IMR-90 (cell line): ENCODE measurements around the gene AK1. TPM values are rescaled to one million over a fixed set of nuclear protein-coding genes. Genes with fewer than 3 reads are reported as not detected.

Experiments used
- ATAC-seq: fragments of 200-7000 bp; cut with Tn5 transposase; 2 replicates; pipeline ENCODE4 v1.9.1; 2020; ENCODE audit warnings: low read depth, mild to moderate bottlenecking, moderate library complexity
- BruUV-seq: library from RNA; stranded (reverse); fragments of 400-500 nt; replicated peaks from 2 replicates; lab custom pipeline; 2021; lab: Mats Ljungman, UMichigan
- CTCF ChIA-PET: fragments of 300-600 bp; formaldehyde crosslinking; extraction: SDS; loops from one replicate; lab custom pipeline; 2021; ENCODE audit warnings: antibody characterized with exemption; lab: Yijun Ruan, JAX
- POLR2A ChIA-PET: fragments of 300-600 bp; sonication (Branson Sonifier 250); formaldehyde crosslinking; loops from one replicate; lab custom pipeline; 2022; ENCODE audit warnings: antibody characterized with exemption; ENCODE audit not compliant: unreplicated experiment; lab: Charles Lee
- DNase-seq: peaks from one replicate; pipeline ENCODE4 v3.0.0; 2013
- H2AFZ ChIP-seq: replicated peaks from 2 replicates; pipeline ENCODE3; 2013; ENCODE audit warnings: low read length, mild to moderate bottlenecking; ENCODE audit not compliant: poor library complexity
- H2AK5ac ChIP-seq: 2 replicates; pipeline ENCODE4 v1.6.1; 2013; ENCODE audit warnings: low read depth, low read length, inconsistent platforms
- H2AK9ac ChIP-seq: replicated peaks from 2 replicates; pipeline ENCODE3; 2013; ENCODE audit warnings: mild to moderate bottlenecking, low read depth, low read length, moderate library complexity; ENCODE audit not compliant: poor library complexity
- H2BK120ac ChIP-seq: 2 replicates; pipeline ENCODE4 v1.6.1; 2013; ENCODE audit warnings: low read depth, low read length, inconsistent platforms
- H2BK15ac ChIP-seq: 3 replicates; pipeline ENCODE4 v1.6.1; 2013; ENCODE audit warnings: low read depth, low read length, inconsistent platforms
- H2BK20ac ChIP-seq: 2 replicates; pipeline ENCODE4 v1.6.1; 2013; ENCODE audit warnings: low read depth, mild to moderate bottlenecking, inconsistent platforms, low read length, moderate library complexity
- H2BK5ac ChIP-seq: 2 replicates; pipeline ENCODE4 v1.6.1; 2013; ENCODE audit warnings: mild to moderate bottlenecking, low read depth, low read length, inconsistent platforms; ENCODE audit not compliant: poor library complexity, severe bottlenecking
- H3K14ac ChIP-seq: replicated peaks from 2 replicates; pipeline ENCODE4 v1.6.1; 2013; ENCODE audit warnings: low read depth, low read length, inconsistent platforms
- H3K18ac ChIP-seq: 2 replicates; pipeline ENCODE4 v1.6.1; 2013; ENCODE audit warnings: low read depth, low read length, control low read depth
- H3K23ac ChIP-seq: 2 replicates; pipeline ENCODE4 v1.6.1; 2013; ENCODE audit warnings: low read depth, low read length, inconsistent platforms
- H3K27ac ChIP-seq: 2 replicates; pipeline ENCODE4 v1.5.1; 2013; ENCODE audit warnings: mild to moderate bottlenecking, control low read depth, low read length; ENCODE audit not compliant: insufficient read depth
- H3K27me3 ChIP-seq: 2 replicates; pipeline ENCODE4 v1.6.1; 2013; ENCODE audit warnings: low read length; ENCODE audit not compliant: control insufficient read depth, insufficient read depth
- H3K36me3 ChIP-seq: 2 replicates; pipeline ENCODE4 v1.6.1; 2013; ENCODE audit warnings: low read length, mixed read lengths; ENCODE audit not compliant: control insufficient read depth, insufficient read depth
- H3K4ac ChIP-seq: 2 replicates; pipeline ENCODE4 v1.6.1; 2013; ENCODE audit warnings: low read depth, low read length, inconsistent platforms
- H3K4me1 ChIP-seq: 2 replicates; pipeline ENCODE4 v1.6.1; 2013; ENCODE audit warnings: low read length, mixed read lengths; ENCODE audit not compliant: control insufficient read depth, insufficient read depth
- H3K4me2 ChIP-seq: 2 replicates; pipeline ENCODE4 v1.6.1; 2013; ENCODE audit warnings: low read depth, mild to moderate bottlenecking, control low read depth, low read length, moderate library complexity
- H3K4me3 ChIP-seq: 2 replicates; pipeline ENCODE4 v1.5.1; 2013; ENCODE audit warnings: low read depth, mild to moderate bottlenecking, control low read depth, low read length, moderate library complexity; ENCODE audit not compliant: insufficient read depth
- H3K56ac ChIP-seq: 2 replicates; pipeline ENCODE4 v1.6.1; 2013; ENCODE audit warnings: low read length, inconsistent platforms; ENCODE audit not compliant: insufficient read depth; ENCODE audit errors: extremely low read depth
- H3K79me1 ChIP-seq, 2 experiments: 2 replicates each; pipeline ENCODE4 v1.6.1; 2013; ENCODE audit warnings: low read length in 2 of 2, inconsistent platforms in 1 of 2, low read depth in 1 of 2
- H3K9ac ChIP-seq: 2 replicates; pipeline ENCODE4 v1.6.1; 2013; ENCODE audit warnings: low read depth, low read length, control low read depth
- H3K9me1 ChIP-seq: 2 replicates; pipeline ENCODE4 v1.6.1; 2013; ENCODE audit warnings: low read length, inconsistent platforms; ENCODE audit not compliant: insufficient read depth
- H3K9me3 ChIP-seq: 2 replicates; pipeline ENCODE4 v1.6.1; 2013; ENCODE audit warnings: low read length; ENCODE audit not compliant: control insufficient read depth, insufficient read depth
- H4K20me1 ChIP-seq: 2 replicates; pipeline ENCODE4 v1.6.1; 2013; ENCODE audit warnings: low read length, inconsistent platforms; ENCODE audit not compliant: insufficient read depth
- H4K5ac ChIP-seq: 2 replicates; pipeline ENCODE4 v1.6.1; 2013; ENCODE audit warnings: mild to moderate bottlenecking, low read depth, low read length, control low read depth
- H4K8ac ChIP-seq, 2 experiments: 2 replicates each; pipeline ENCODE4 v1.6.1; 2013; ENCODE audit warnings: low read depth in 2 of 2, low read length in 2 of 2, control low read depth in 1 of 2, inconsistent platforms in 1 of 2
- H4K91ac ChIP-seq: 2 replicates; pipeline ENCODE4 v1.6.1; 2013; ENCODE audit warnings: low read depth, low read length, inconsistent platforms; ENCODE audit not compliant: insufficient read depth
- MAFK ChIP-seq: IDR thresholded peaks from 2 replicates; pipeline ENCODE4 v1.6.1; 2012; ENCODE audit warnings: low read depth, low read length, improper control_type of control experiment
- WGBS, 2 experiments: methylation state at CpG; one replicate each; pipeline versions ENCODE4 v1.1.5 to v1.1.7; 2013; ENCODE audit warnings: missing lambda C conversion rate in 2 of 2; ENCODE audit not compliant: insufficient read length in 1 of 2; ENCODE audit errors: extremely low coverage in 2 of 2; 5-methylcytosine and 5-hydroxymethylcytosine counted together
- dilution Hi-C: fragments of 300-500 bp; cut with HindIII; formaldehyde crosslinking; loops from one replicate; pipeline ENCODE4 v1.14.3; 2018; ENCODE audit warnings: low sequenced_read_pairs; ENCODE audit not compliant: unreplicated experiment
- in situ Hi-C: fragments of 300-500 bp; cut with MboI; formaldehyde crosslinking; loops from 3 replicates; pipeline ENCODE4 v1.14.3; 2019; ENCODE audit warnings: low sequenced_read_pairs, inconsistent platforms, mixed read lengths
- intact Hi-C: fragments of 100-400 bp; cut with micrococcal nuclease; formaldehyde crosslinking; loops from 2 replicates; pipeline ENCODE4 v1.10.0; 2022
- polyA plus RNA-seq, 3 experiments: library from polyadenylated mRNA; depleted of rRNA; stranded (reverse); fragments of >200 nt; gene quantifications; 2 replicates each; pipeline ENCODE4 v1.2.3, GENCODE V29; 2012; ENCODE audit warnings: low replicate concordance in 1 of 3
- total RNA-seq: library from RNA; depleted of rRNA; stranded (reverse); fragments of >200 nt; gene quantifications from 2 replicates; pipeline ENCODE4 v1.2.3, GENCODE V29; 2012

AK1 gene
- total and polyA plus RNA-seq, 2 of the 4 experiments (the other 2 are of a cell fraction), result 44.8 to 119 TPM

- ATAC-seq, result no peak
- H2AK5ac ChIP-seq, result no peak overlapping the region; the same call in 1 of the 2 replicates
- no peak overlapping the region for H3K23ac ChIP-seq
- H2BK20ac ChIP-seq, result no peak overlapping the region
- H4K91ac ChIP-seq, result no peak overlapping the region
- no peak overlapping the region for H2BK5ac ChIP-seq
- intact Hi-C loops (loop anchor here (10.0 kb wide), 1 partner anchor 299 kb away; the partner anchor contains the start of gene STXBP1), in situ Hi-C loops (no loop called here), dilution Hi-C loops (no loop called here)
- H3K4me2 ChIP-seq, result no peak overlapping the region
- H3K9ac ChIP-seq, result no peak overlapping the region
- CTCF ChIA-PET, result no interaction called here
- no peak overlapping the region for H3K18ac ChIP-seq
- DNase-seq, result no peak
- H3K4me1 ChIP-seq, result peaks cover 21% of the 10 kb centered on the region
- H3K4ac ChIP-seq, result no peak overlapping the region
- no peaks in the 10 kb centered on the region for H3K9me3 ChIP-seq
- H2AK9ac ChIP-seq, result no peak overlapping the region
- H3K27ac ChIP-seq, result no peak overlapping the region
- no TSS peak for BruUV-seq
- no peak overlapping the region for H3K14ac ChIP-seq
- WGBS, 2 experiments, result 99% methylated on average over 9 of the region's 11 CpGs; no CpG with 5 or more reads in 1 of the 2 experiments
- POLR2A ChIA-PET, result no interaction called here
- H2AFZ ChIP-seq, result no peak overlapping the region
- H2BK15ac ChIP-seq, result no peak overlapping the region
- H3K4me3 ChIP-seq, result no peak overlapping the region
- no peak for TF ChIP-seq MAFK
- peaks cover 9% of the 10 kb centered on the region for H3K9me1 ChIP-seq
- H4K8ac ChIP-seq, result no peak overlapping the region
- no peak overlapping the region for H2BK120ac ChIP-seq
- H4K5ac ChIP-seq, result no peak overlapping the region
- peaks cover 26% of the 10 kb centered on the region for H3K36me3 ChIP-seq
- no peak overlapping the region for H3K56ac ChIP-seq
- H3K79me1 ChIP-seq, result peaks cover 4 to 36% of the 10 kb centered on the region in 2 experiments
- H3K27me3 ChIP-seq, result no peaks in the 10 kb centered on the region
- H4K20me1 ChIP-seq, result 0 out of 2 replicates have a peak, but pooled peaks cover 4% of the 10 kb centered on the region
Measured at GRCh38 chr9:127913682-127914081, 36.2 kb upstream of the AK1 start.
